HG03354 (cell line): ENCODE results near the gene SLC35A1.

Experiments used
- ATAC-seq: cut with Tn5 transposase; IDR thresholded peaks from one replicate; pipeline ENCODE4 v1.9.1; 2021; ENCODE audit warnings: mild to moderate bottlenecking; ENCODE audit not compliant: unreplicated experiment, poor library complexity, severe bottlenecking

Gene SLC35A1

GRCh38 chr6:87518453-87518852, 45.7 kb downstream of the SLC35A1 start:
- no peak for ATAC-seq

- ATAC-seq: no peak
Observed at GRCh38 chr6:87522686-87523085, 49.9 kb downstream of the SLC35A1 start.

DNA sequence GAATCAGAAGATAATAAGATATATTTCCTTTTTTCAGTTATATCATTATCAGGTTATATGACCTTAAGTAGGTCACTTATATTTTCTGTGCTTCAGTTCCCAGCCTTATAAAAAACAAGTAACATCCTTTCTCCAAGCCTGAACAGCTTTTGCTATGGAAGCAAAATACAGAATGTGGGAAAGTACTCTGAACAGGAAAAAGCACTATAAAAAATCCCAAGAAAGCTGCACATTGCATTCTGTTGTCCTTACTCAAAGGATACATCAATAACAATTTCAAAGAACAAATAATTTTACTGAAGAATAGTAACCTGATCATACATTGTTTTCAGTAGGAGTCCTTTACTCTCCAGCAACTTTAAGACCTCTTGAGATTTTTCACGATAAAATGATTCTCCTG, 56.4 kb downstream of the SLC35A1 start:
- ATAC-seq: no peak

- no peak for ATAC-seq
Observed at GRCh38 chr6:87534377-87535047, 61.7 kb downstream of the SLC35A1 start.

DNA sequence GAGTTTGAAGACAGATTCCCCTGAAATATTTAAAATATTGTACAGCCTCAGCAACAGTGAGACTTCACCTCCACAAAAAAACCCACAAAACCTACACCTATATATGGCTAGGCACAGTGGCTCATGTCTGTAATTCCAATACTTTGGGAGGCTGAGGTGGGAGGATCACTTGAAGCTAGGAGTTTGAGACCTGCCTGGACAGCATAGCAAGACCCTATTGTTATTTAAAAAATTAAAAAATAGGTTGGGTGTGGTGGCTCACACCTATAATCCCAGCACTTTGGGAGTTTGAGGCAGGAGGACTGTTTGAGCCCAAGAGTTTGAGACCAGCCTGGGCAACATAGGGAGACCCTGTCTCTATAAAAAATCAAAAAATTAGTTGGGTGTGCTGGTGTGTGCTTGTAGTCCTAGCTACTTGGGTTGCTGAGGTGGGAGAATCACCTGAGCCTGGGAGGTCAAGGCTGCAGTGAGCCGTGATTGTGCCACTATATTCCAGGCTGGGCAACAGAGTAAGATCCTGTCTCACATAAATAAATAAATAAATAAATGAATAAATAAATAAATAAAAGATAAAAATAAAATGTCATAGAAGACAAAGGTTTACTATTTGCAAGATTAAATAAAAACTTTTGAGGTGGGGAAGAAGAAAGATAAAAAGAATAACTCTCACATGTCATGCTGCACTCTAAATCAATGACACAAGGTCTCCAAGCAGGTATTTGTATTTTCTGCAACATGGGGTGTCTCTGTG, 65.9 kb downstream of the SLC35A1 start:
- no peak for ATAC-seq

DNA sequence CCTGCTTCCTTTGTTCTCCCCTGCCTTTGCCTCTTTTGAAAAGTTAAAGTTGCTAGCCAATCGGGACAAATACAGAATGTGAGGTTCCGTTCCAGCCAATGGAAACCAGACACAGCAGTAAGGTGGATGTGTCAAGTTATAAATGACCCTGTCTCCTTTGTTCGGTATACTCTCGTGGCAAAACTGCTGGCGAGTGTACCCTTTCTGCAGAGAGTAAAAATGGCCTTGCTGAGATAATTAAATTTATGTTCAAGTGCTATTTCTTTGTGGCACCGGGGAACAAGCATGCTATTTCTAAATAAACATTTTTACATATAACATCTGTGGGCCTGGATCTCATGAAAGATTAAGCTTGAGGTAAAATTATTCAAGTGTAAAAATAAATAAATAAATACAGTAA, 66.8 kb downstream of the SLC35A1 start:
- ATAC-seq: no peak

DNA sequence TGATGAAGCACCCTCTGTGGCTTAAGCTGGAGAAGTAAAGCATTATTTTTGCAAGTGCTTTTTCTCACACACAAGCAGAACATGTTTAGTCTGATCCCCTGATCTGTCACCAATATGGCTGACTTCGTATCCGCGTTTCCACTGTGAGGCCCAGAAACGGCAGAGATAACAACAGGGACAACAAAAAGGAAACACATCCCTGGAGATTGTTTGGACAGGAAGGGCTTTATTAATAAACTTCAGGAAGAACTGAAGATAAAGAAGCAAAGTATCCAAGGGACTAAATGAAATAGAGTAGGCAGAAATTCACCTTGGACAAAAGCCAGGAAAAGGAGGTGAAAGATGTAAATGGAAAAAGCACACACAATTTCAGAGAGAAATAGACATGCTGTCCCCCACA, 67.8 kb downstream of the SLC35A1 start:
- no peak for ATAC-seq

GRCh38 chr6:87541041-87541440, 68.3 kb downstream of the SLC35A1 start:
- ATAC-seq: no peak

GRCh38 chr6:87541744-87542143, 69.0 kb downstream of the SLC35A1 start:
- no peak for ATAC-seq

DNA sequence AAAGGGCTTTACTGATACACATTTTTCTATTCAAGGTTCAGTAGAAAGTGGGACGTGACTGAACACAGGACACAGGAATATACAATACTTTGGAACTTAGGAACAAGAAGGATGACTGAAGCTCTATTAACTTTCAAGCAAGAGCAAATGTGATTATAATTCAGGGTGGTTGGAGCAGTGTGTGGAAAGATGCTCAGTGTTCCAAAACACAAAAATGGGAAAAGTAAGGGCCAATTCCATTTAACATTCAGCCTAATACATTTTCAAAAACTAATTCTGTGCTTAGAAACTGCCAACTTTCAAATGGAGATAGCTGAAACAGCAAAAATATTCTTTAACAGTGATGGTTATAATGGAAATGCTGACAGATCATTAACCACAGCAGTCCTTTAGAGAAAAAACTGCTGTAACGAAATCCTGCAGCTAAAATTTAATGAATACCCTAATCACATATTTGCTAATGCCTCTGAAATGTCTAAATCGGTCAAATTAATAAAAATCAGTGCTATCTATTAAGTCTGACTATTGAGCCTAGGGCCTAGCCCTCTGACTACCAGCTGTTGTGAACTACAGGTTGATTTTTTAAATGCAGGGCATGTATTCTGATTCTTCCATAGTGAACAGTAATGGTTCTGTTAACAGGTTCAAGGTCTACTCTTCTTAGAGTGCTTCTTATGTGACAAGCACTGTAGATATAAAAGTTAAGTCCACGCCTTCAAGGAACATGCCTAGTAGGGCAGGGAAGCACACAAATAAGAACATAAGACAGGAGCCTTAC, 71.1 kb downstream of the SLC35A1 start:
- ATAC-seq: no peak

DNA sequence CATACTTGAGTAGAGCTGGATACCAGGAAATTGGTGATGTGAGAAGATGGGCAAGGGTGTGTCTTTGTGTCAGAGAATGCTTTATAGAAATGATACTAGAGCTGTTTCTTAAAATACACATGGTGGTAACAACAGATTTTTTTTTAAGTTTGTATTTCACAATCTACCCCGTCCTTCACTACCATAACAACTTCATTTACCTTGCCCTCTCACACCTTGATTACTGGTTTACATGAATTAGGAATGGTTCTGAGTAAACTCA, 71.6 kb downstream of the SLC35A1 start:
- ATAC-seq: no peak

DNA sequence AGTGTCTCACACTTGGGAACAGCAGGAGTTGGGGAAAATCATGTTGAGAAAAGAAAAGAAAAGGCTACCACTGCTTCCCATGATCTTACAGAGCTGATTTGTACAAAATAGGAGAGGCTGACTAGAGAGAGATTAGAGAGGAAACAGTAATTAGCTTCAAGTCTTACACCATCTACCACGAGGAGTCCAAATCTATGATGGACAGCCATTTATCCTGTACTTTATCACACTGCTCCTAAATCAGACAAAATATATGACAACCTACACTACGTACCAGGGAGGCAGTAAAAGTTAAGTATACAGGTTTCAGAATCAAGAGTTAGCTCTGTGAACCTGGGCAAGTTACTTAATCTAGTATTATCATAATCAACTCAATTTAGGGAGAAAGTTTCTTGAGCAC, 79.0 kb downstream of the SLC35A1 start:
- ATAC-seq: no peak

GRCh38 chr6:87553159-87553765, 80.5 kb downstream of the SLC35A1 start:
- ATAC-seq: no peak

DNA sequence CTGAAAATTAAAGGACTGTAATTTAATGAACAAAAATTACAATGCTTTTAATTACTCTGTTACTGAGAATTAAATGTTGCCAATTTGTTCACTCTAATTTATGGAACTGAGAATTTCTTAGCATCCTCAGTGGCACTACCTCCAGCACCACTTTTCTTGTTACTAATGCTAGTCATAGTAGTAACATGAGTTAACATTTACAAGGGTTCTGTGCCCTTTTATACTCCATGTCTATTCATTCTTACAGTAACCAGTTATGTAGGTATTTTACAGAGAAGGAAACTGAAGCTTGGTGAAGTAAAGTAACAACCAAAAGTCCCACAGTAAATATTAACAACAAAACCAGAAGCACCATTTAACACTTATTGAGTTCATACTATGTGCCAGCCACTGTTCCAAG, 82.7 kb downstream of the SLC35A1 start:
- no peak for ATAC-seq

DNA sequence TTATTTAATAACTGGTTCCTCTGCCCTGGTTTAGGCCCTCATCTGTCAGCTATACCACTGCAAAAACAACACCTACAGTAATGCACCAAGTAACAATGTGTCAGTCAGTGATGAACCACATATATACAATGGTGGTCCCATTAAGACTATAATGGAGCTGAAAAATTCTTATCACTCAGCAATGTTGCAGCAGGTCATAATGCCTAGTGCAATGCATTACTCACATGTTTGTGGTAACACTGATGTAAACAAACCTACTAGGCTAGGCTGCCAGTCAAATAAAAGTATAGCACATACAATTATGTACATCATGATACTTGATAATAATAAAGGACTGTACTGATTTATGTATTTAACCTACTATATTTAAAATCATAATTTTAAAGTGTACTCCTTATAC, 85.7 kb downstream of the SLC35A1 start:
- ATAC-seq: no peak

GRCh38 chr6:87561017-87561416, 88.2 kb downstream of the SLC35A1 start:
- no peak for ATAC-seq
